ENCODE results near the gene KRT34.
"Not testable (repeated sequence)": the region's sequence is repeated elsewhere in the genome, so short reads cannot be mapped to it uniquely, and the experiment has no call there.

Gene KRT34

GRCh38 chr17:41360296-41360995, 21.7 kb downstream of the KRT34 start:
- no peak for DNase-seq

GRCh38 chr17:41354536-41354935, 27.6 kb downstream of the KRT34 start:
- DNase-seq: no peak

GRCh38 chr17:41352597-41353366, 29.3 kb downstream of the KRT34 start:
- no peak for DNase-seq

GRCh38 chr17:41351177-41351576, 30.9 kb downstream of the KRT34 start:
- no peak for DNase-seq

GRCh38 chr17:41350381-41350878, 31.7 kb downstream of the KRT34 start, which contains the start of gene KRT33A:
TSS of gene KRT33A (minus strand) at chr17:41350828. CDS start at chr17:41350767, 61 bp downstream.
- DNase-seq: not testable (repeated sequence)

GRCh38 chr17:41347869-41348760, 34.0 kb downstream of the KRT34 start:
- DNase-seq: no peak

- not testable (repeated sequence) for DNase-seq
Observed at GRCh38 chr17:41346421-41346820, 35.7 kb downstream of the KRT34 start.

- no peak for DNase-seq
Observed at GRCh38 chr17:41345992-41346391, 36.1 kb downstream of the KRT34 start.

- DNase-seq: no peak
Observed at GRCh38 chr17:41343029-41343428, 39.1 kb downstream of the KRT34 start.

- DNase-seq: no peak
Observed at GRCh38 chr17:41340934-41341861, 40.9 kb downstream of the KRT34 start.

GRCh38 chr17:41340494-41340893, 41.6 kb downstream of the KRT34 start:
- DNase-seq: no peak

GRCh38 chr17:41339571-41340172, 42.4 kb downstream of the KRT34 start:
- DNase-seq: no peak

- DNase-seq: no peak
Observed at GRCh38 chr17:41338961-41339485, 43.1 kb downstream of the KRT34 start.

- no peak for DNase-seq
Observed at GRCh38 chr17:41335747-41336146, 46.4 kb downstream of the KRT34 start.

GRCh38 chr17:41334385-41335305, 47.5 kb downstream of the KRT34 start:
- DNase-seq: no peak

GRCh38 chr17:41333836-41334235, 48.3 kb downstream of the KRT34 start:
- no peak for DNase-seq

- DNase-seq: no peak
Observed at GRCh38 chr17:41333098-41333497, 49.0 kb downstream of the KRT34 start.

- DNase-seq: no peak
Observed at GRCh38 chr17:41332239-41332638, 49.9 kb downstream of the KRT34 start.

- no peak for DNase-seq
Observed at GRCh38 chr17:41331606-41332005, 50.5 kb downstream of the KRT34 start.

All from NCI-H146 (cell line).